OCI-LY1 (cell line): ENCODE measurements around the gene ATXN1.

ENCODE experiments used
- H2AFZ ChIP-seq: fragments of 200-600 bp; sonication (generic), shearing (Covaris generic); 2 replicates; pipeline ENCODE4 v1.6.0; 2014; ENCODE audit warnings: antibody characterized with exemption, mild to moderate bottlenecking, low read length
- H3F3A ChIP-seq: fragments of 200-600 bp; sonication (generic), shearing (Covaris generic); 2 replicates; pipeline ENCODE4 v1.6.0; 2014; ENCODE audit warnings: mild to moderate bottlenecking, antibody characterized with exemption, low read length, moderate library complexity; ENCODE audit not compliant: insufficient read depth
- H3K27ac ChIP-seq: fragments of 200-600 bp; sonication (generic); 2 replicates; pipeline ENCODE4 v1.5.1; 2014; ENCODE audit warnings: low read length, mixed run types, mild to moderate bottlenecking, low read depth; ENCODE audit not compliant: poor library complexity, severe bottlenecking
- H3K27me3 ChIP-seq: fragments of 200-600 bp; sonication (generic); 2 replicates; pipeline ENCODE4 v1.6.0; 2014; ENCODE audit warnings: antibody characterized with exemption, mild to moderate bottlenecking, low read length, moderate library complexity; ENCODE audit not compliant: insufficient read depth
- H3K36me3 ChIP-seq: fragments of 200-600 bp; sonication (generic); 2 replicates; pipeline ENCODE4 v1.6.1; 2014; ENCODE audit warnings: mild to moderate bottlenecking, antibody characterized with exemption, low read length, moderate library complexity, mixed read lengths; ENCODE audit not compliant: insufficient read depth
- H3K4me1 ChIP-seq: fragments of 200-600 bp; sonication (generic); 2 replicates; pipeline ENCODE4 v1.5.1; 2014; ENCODE audit warnings: mild to moderate bottlenecking, low read length, moderate library complexity; ENCODE audit not compliant: insufficient read depth, severe bottlenecking
- H3K4me2 ChIP-seq: fragments of 200-600 bp; sonication (generic), shearing (Covaris generic); 2 replicates; pipeline ENCODE4 v1.6.1; 2014; ENCODE audit warnings: low read length
- H3K4me3 ChIP-seq: fragments of 200-600 bp; sonication (generic); 2 replicates; pipeline ENCODE4 v1.5.1; 2014; ENCODE audit warnings: low read length, low read depth, mild to moderate bottlenecking, mixed read lengths; ENCODE audit not compliant: poor library complexity, severe bottlenecking
- H3K79me2 ChIP-seq: fragments of 200-600 bp; shearing (Covaris generic); 2 replicates; pipeline ENCODE4 v1.6.1; 2016; ENCODE audit warnings: mixed run types, low read length, mixed read lengths; ENCODE audit not compliant: insufficient read depth
- H3K9ac ChIP-seq: fragments of 200-600 bp; sonication (generic), shearing (Covaris generic); 2 replicates; pipeline ENCODE4 v1.6.1; 2014; ENCODE audit warnings: mild to moderate bottlenecking, low read length, mixed read lengths
- H3K9me2 ChIP-seq: fragments of 200-600 bp; sonication (generic), shearing (Covaris generic); 2 replicates; pipeline ENCODE4 v1.6.1; 2014; ENCODE audit warnings: low read depth, mild to moderate bottlenecking, low read length, mixed read lengths
- H3K9me3 ChIP-seq: fragments of 200-600 bp; shearing (Covaris generic); 2 replicates; pipeline ENCODE4 v1.6.1; 2014; ENCODE audit warnings: low read length, mixed read lengths
- H4K20me1 ChIP-seq: fragments of 200-600 bp; sonication (generic), shearing (Covaris generic); 2 replicates; pipeline ENCODE4 v1.6.0; 2016; ENCODE audit warnings: mild to moderate bottlenecking, low read length; ENCODE audit not compliant: insufficient read depth
- EZH2 ChIP-seq: fragments of 200-600 bp; sonication (generic), shearing (Covaris generic); IDR thresholded peaks from 2 replicates; pipeline ENCODE4 v1.8.0; 2017; ENCODE audit warnings: borderline replicate concordance, mixed run types, mild to moderate bottlenecking, antibody characterized with exemption, low read length, moderate library complexity, mixed read lengths
- TF ChIP-seq, protein P1 (sequence below): fragments of 200-600 bp; sonication (generic), shearing (Covaris generic); IDR thresholded peaks from 2 replicates; pipeline ENCODE4 v1.5.1; 2017; ENCODE audit warnings: mild to moderate bottlenecking, antibody characterized with exemption, low read length, moderate library complexity, mixed read lengths

Gene ATXN1

DNA sequence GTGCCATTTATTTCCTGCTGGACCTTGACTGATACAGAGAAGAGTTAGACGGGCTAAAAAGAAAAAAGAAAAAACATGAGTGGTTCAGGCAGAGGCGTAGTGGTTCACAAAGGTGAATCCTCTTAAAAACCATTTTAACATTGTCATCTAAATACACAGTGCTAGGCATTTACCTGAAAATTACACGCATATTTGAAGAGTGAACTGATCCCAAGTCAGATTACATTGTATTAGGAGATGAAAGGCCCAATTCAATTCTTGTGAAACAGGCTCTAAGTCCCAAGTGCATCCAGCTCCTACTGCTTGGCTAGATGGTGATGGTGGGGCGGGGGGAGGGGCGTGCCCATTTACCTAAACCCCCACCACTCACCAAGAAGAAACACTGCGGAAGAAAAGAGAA lies 46.7 kb upstream of the ATXN1 start:
- TF ChIP-seq, protein P1, sequence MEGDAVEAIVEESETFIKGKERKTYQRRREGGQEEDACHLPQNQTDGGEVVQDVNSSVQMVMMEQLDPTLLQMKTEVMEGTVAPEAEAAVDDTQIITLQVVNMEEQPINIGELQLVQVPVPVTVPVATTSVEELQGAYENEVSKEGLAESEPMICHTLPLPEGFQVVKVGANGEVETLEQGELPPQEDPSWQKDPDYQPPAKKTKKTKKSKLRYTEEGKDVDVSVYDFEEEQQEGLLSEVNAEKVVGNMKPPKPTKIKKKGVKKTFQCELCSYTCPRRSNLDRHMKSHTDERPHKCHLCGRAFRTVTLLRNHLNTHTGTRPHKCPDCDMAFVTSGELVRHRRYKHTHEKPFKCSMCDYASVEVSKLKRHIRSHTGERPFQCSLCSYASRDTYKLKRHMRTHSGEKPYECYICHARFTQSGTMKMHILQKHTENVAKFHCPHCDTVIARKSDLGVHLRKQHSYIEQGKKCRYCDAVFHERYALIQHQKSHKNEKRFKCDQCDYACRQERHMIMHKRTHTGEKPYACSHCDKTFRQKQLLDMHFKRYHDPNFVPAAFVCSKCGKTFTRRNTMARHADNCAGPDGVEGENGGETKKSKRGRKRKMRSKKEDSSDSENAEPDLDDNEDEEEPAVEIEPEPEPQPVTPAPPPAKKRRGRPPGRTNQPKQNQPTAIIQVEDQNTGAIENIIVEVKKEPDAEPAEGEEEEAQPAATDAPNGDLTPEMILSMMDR: no peak
- TF ChIP-seq EZH2: no peak
- no peak overlapping the region for H3K9ac ChIP-seq
- H3K27ac ChIP-seq: no peak overlapping the region
- H3K9me2 ChIP-seq: no peaks in the 10 kb centered on the region
- no peaks in the 10 kb centered on the region for H3K9me3 ChIP-seq
- H3K36me3 ChIP-seq: no peaks in the 10 kb centered on the region
- H4K20me1 ChIP-seq: no peaks in the 10 kb centered on the region
- no peaks in the 10 kb centered on the region for H3K4me1 ChIP-seq
- no peak overlapping the region for H3K4me2 ChIP-seq
- H2AFZ ChIP-seq: no peak overlapping the region
- no peaks in the 10 kb centered on the region for H3K79me2 ChIP-seq
- no peaks in the 10 kb centered on the region for H3F3A ChIP-seq
- no peak overlapping the region for H3K4me3 ChIP-seq
- no peaks in the 10 kb centered on the region for H3K27me3 ChIP-seq

DNA sequence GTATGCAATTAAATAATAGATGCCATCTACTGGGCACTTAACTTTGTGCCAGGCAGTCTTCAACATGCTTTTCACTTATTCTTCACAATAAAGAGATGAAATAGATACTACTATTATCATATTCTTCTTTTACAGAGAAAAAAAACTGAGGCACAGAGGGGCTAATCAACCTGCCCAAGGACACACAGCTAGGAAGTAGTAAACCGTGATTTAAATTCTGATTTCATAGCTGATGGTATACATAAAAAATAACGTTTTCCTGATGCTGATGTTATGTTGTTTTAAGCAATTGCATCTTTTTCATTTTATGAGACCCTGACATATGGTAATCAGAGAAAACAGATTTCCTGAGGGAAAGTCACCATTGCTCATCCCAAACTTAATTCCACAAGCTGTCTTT lies 45.1 kb upstream of the ATXN1 start:
- Histone ChIP-seq H3F3A (no peaks in the 10 kb centered on the region), H3K79me2 (no peaks in the 10 kb centered on the region), H3K9me3 (no peaks in the 10 kb centered on the region), H3K4me3 (no peak overlapping the region), H3K9me2 (no peaks in the 10 kb centered on the region), H3K4me2 (no peak overlapping the region), H3K27me3 (no peaks in the 10 kb centered on the region), H3K9ac (no peak overlapping the region), H2AFZ (no peak overlapping the region), H3K4me1 (no peaks in the 10 kb centered on the region), H4K20me1 (no peaks in the 10 kb centered on the region), H3K27ac (no peak overlapping the region), H3K36me3 (no peaks in the 10 kb centered on the region)
- TF ChIP-seq, protein P1: no peak
- no peak for TF ChIP-seq EZH2

DNA sequence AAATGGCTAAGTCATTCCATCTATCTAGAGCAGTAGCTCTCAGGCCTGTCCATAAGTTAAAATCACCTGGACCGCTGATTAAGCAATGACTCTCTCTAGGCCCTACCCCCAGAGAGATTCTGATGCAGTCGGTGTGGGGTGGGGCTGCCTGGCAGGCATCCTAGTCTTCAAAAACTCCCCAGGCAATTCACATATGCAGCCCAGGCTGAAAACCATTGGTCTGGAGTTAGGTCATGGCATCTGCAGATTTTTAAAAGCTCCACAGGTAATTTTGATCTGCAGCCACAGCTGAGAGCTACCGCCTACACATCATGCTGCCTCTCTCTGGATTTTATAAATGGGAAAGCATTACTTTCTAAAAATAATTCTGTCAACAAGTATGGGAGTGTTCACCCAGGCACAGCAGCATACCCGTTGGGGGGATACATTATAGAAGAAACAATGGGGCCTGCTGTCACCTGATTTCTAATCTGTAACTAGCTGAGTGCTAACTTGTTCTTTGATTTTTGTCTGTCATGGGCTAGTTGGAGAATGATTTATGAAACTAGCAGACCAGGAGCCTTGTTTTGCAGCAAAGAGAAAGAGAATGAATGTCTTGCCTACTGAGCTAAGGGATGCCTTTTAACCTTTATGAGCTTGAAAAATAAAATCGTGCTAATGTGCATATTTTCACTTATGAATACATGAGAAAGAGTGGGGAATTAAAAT lies 44.1 kb upstream of the ATXN1 start:
- H3F3A ChIP-seq: no peaks in the 10 kb centered on the region
- H3K9me2 ChIP-seq: no peaks in the 10 kb centered on the region
- H3K27ac ChIP-seq: no peak overlapping the region
- H3K4me1 ChIP-seq: no peaks in the 10 kb centered on the region
- H2AFZ ChIP-seq: no peak overlapping the region
- no peaks in the 10 kb centered on the region for H3K27me3 ChIP-seq
- TF ChIP-seq, protein P1: no peak
- TF ChIP-seq EZH2: no peak
- H3K9me3 ChIP-seq: no peaks in the 10 kb centered on the region
- no peaks in the 10 kb centered on the region for H4K20me1 ChIP-seq
- no peak overlapping the region for H3K4me3 ChIP-seq
- H3K79me2 ChIP-seq: no peaks in the 10 kb centered on the region
- H3K4me2 ChIP-seq: no peak overlapping the region
- H3K9ac ChIP-seq: no peak overlapping the region
- no peaks in the 10 kb centered on the region for H3K36me3 ChIP-seq
